Sigmoid colon (tissue), 3 donors: ENCODE results near the gene GRN.

Source experiments
- POLR2A ChIP-seq, 2 donors: fragments of 450-650 bp; IDR thresholded peaks; one replicate each; pipeline ENCODE4 v1.6.1; 2016; ENCODE audit warnings: antibody characterized with exemption in 2 of 2, mild to moderate bottlenecking in 2 of 2, moderate library complexity in 2 of 2
- TF ChIP-seq, protein P1 (sequence below), 4 experiments: fragments of 450-650 bp in 3 of 4; fragments of 200-600 bp in 1 of 4; IDR thresholded peaks; one replicate each; pipeline ENCODE4 v1.5.1; 2016 to 2019; ENCODE audit warnings: antibody characterized with exemption in 4 of 4, mild to moderate bottlenecking in 3 of 4, moderate library complexity in 2 of 4

- TF ChIP-seq, protein P1, sequence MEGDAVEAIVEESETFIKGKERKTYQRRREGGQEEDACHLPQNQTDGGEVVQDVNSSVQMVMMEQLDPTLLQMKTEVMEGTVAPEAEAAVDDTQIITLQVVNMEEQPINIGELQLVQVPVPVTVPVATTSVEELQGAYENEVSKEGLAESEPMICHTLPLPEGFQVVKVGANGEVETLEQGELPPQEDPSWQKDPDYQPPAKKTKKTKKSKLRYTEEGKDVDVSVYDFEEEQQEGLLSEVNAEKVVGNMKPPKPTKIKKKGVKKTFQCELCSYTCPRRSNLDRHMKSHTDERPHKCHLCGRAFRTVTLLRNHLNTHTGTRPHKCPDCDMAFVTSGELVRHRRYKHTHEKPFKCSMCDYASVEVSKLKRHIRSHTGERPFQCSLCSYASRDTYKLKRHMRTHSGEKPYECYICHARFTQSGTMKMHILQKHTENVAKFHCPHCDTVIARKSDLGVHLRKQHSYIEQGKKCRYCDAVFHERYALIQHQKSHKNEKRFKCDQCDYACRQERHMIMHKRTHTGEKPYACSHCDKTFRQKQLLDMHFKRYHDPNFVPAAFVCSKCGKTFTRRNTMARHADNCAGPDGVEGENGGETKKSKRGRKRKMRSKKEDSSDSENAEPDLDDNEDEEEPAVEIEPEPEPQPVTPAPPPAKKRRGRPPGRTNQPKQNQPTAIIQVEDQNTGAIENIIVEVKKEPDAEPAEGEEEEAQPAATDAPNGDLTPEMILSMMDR (IDR thresholded peaks at IDR 0.05) = no peak
- TF ChIP-seq POLR2A (IDR thresholded peaks at IDR 0.05) = no peak
These were observed 10.8 kb upstream of the GRN start for GRCh38 chr17:44334315-44334714.
